Keratinocyte (primary cell): ENCODE measurements around the gene CYP1A1. TPM values are rescaled to one million over a fixed set of nuclear protein-coding genes. Genes with fewer than 3 reads are reported as not detected.

Experiments
- DNase-seq: peaks from one replicate; pipeline ENCODE4 v3.0.0-alpha.2; 2011; ENCODE audit warnings: low read depth, missing footprints, low spot score
- FAIRE-seq: peaks from 2 replicates; lab custom pipeline; 2011; peaks lifted over from hg19 to GRCh38; lab: Jason Lieb, UNC
- H2AFZ ChIP-seq: 2 replicates; pipeline ENCODE4 v1.6.0; 2012; ENCODE audit warnings: low read length, control low read depth, inconsistent platforms; ENCODE audit not compliant: control insufficient read depth
- H3K27ac ChIP-seq: 2 replicates; pipeline ENCODE4 v1.5.1; 2011; ENCODE audit warnings: low read length; ENCODE audit not compliant: control insufficient read depth, insufficient read depth
- H3K27me3 ChIP-seq: 3 replicates; pipeline ENCODE4 v1.6.0; 2011; ENCODE audit warnings: low read length; ENCODE audit not compliant: control insufficient read depth, insufficient read depth; ENCODE audit errors: extremely low read depth
- H3K36me3 ChIP-seq, 2 experiments: 2 replicates in 1 of 2; 3 replicates in 1 of 2; pipeline ENCODE4 v1.5.1; 2011; ENCODE audit warnings: low read length in 2 of 2, mild to moderate bottlenecking in 1 of 2; ENCODE audit not compliant: control insufficient read depth in 2 of 2, insufficient read depth in 2 of 2; ENCODE audit errors: extremely low read depth in 1 of 2
- H3K4me1 ChIP-seq: 3 replicates; pipeline ENCODE4 v1.5.1; 2011; ENCODE audit warnings: low read length; ENCODE audit not compliant: control insufficient read depth, insufficient read depth; ENCODE audit errors: extremely low read depth
- H3K4me2 ChIP-seq: 3 replicates; pipeline ENCODE4 v1.6.0; 2011; ENCODE audit warnings: low read depth, low read length; ENCODE audit not compliant: control insufficient read depth, insufficient read depth; ENCODE audit errors: extremely low read depth
- H3K4me3 ChIP-seq, 3 experiments: fragments of 200-600 bp in 1 of 3; sonication (generic) in 1 of 3; 2 replicates in 2 of 3; 3 replicates in 1 of 3; pipeline ENCODE4 v1.5.1; 2011 to 2016; ENCODE audit warnings: low read length in 3 of 3, mild to moderate bottlenecking in 3 of 3, control low read depth in 2 of 3, inconsistent platforms in 1 of 3, low read depth in 1 of 3, mixed read lengths in 1 of 3, mixed run types in 1 of 3, moderate library complexity in 1 of 3; ENCODE audit not compliant: control insufficient read depth in 2 of 3, insufficient read depth in 2 of 3; ENCODE audit errors: extremely low read depth in 1 of 3
- H3K79me2 ChIP-seq: 2 replicates; pipeline ENCODE4 v1.6.0; 2012; ENCODE audit warnings: low read length; ENCODE audit not compliant: control insufficient read depth, insufficient read depth
- H3K9ac ChIP-seq: 3 replicates; pipeline ENCODE4 v1.6.0; 2011; ENCODE audit warnings: low read length; ENCODE audit not compliant: control insufficient read depth, insufficient read depth; ENCODE audit errors: extremely low read depth
- H3K9me1 ChIP-seq: 3 replicates; pipeline ENCODE4 v1.6.0; 2011; ENCODE audit warnings: low read length; ENCODE audit not compliant: control insufficient read depth, insufficient read depth; ENCODE audit errors: extremely low read depth
- H3K9me3 ChIP-seq: 2 replicates; pipeline ENCODE4 v1.5.1; 2012; ENCODE audit warnings: low read depth, low read length; ENCODE audit not compliant: control insufficient read depth
- H4K20me1 ChIP-seq: 3 replicates; pipeline ENCODE4 v1.6.0; 2011; ENCODE audit warnings: low read length; ENCODE audit not compliant: control insufficient read depth, insufficient read depth; ENCODE audit errors: extremely low read depth
- CTCF ChIP-seq, 3 experiments: IDR thresholded peaks in 1 of 3; conservative IDR thresholded peaks in 1 of 3; optimal IDR thresholded peaks in 1 of 3; 2 replicates in 2 of 3; 3 replicates in 1 of 3; pipeline versions ENCODE3 to v1.5.1; 2011; ENCODE audit warnings: low read length in 3 of 3, mild to moderate bottlenecking in 3 of 3, moderate library complexity in 2 of 3, control low read depth in 1 of 3, inconsistent platforms in 1 of 3; ENCODE audit not compliant: insufficient read depth in 2 of 3; ENCODE audit errors: extremely low read depth in 1 of 3
- EZH2 ChIP-seq: IDR thresholded peaks from one replicate; pipeline ENCODE4 v1.6.1; 2012; ENCODE audit warnings: inconsistent platforms, mild to moderate bottlenecking, low read length, moderate library complexity
- dilution Hi-C: fragments of 300-500 bp; cut with MboI; formaldehyde crosslinking; loops from one replicate; pipeline ENCODE4 v1.7.0; 2020; ENCODE audit warnings: low sequenced_read_pairs; ENCODE audit not compliant: extremely low pct_ligation_motif_present
- polyA plus RNA-seq, 5 experiments: library from polyadenylated mRNA; depleted of rRNA in 3 of 5; stranded (reverse) in 3 of 5; stranded (forward) in 1 of 5; unstranded in 1 of 5; fragments of >200 nt; gene quantifications; 1 replicate in 1 of 5; 2 replicates in 3 of 5; 3 replicates in 1 of 5; pipeline versions ENCODE4 v1.2.1 to v1.2.3, GENCODE V29; 2011 to 2012; ENCODE audit warnings: missing spikeins in 2 of 5, low read depth in 1 of 5, low replicate concordance in 1 of 5

The CYP1A1 gene
- polyA plus RNA-seq, 1 donor (not counting 4 experiments of a cell fraction or from before 2014, with no cell fraction given): 4.8 TPM

GRCh38 chr15:74763416-74763815 is 38.1 kb upstream of the CYP1A1 start:
- Histone ChIP-seq H3K79me2 (no peaks in the 10 kb centered on the region), H3K9me3 (no peaks in the 10 kb centered on the region), H4K20me1 (no peaks in the 10 kb centered on the region), H3K9me1 (no peaks in the 10 kb centered on the region), H3K4me3 (no peak overlapping the region), H3K4me1 (peaks cover 14% of the 10 kb centered on the region), H3K27ac (peak overlapping the region; percentile 64), H3K27me3 (no peaks in the 10 kb centered on the region), H3K9ac (peak overlapping the region; percentile 77), H2AFZ (peak overlapping the region; percentile 37), H3K36me3 (no peaks in the 10 kb centered on the region), H3K4me2 (peak overlapping the region; percentile 60)
- DNase-seq (peak; percentile 78), FAIRE-seq (peak; percentile 90)
- TF ChIP-seq CTCF (optimal IDR thresholded peaks at IDR 0.05 in 1 of 3, IDR thresholded peaks at IDR 0.05 in 1 of 3, conservative IDR thresholded peaks at IDR 0.05 in 1 of 3; ENCODE audit: extremely low read depth in 1 of 3, insufficient read depth in 2 of 3, low read length in 3 of 3): no peak
- TF ChIP-seq EZH2: no peak
- dilution Hi-C loops: no loop called here

GRCh38 chr15:74762791-74763150 is 37.4 kb upstream of the CYP1A1 start:
- FAIRE-seq: no peak
- Histone ChIP-seq H3K9ac (peak overlapping the region; percentile 77), H3K4me1 (peaks cover 14% of the 10 kb centered on the region), H3K27ac (peak overlapping the region; percentile 64), H4K20me1 (no peaks in the 10 kb centered on the region), H3K79me2 (no peaks in the 10 kb centered on the region), H3K36me3 (no peaks in the 10 kb centered on the region), H3K9me3 (no peaks in the 10 kb centered on the region), H3K9me1 (no peaks in the 10 kb centered on the region), H2AFZ (no peak overlapping the region), H3K4me3 (no peak overlapping the region), H3K4me2 (peak overlapping the region; percentile 51), H3K27me3 (no peaks in the 10 kb centered on the region)
- dilution Hi-C loops: no loop called here
- DNase-seq: no peak
- TF ChIP-seq EZH2 (no peak), CTCF (optimal IDR thresholded peaks at IDR 0.05 in 1 of 3, IDR thresholded peaks at IDR 0.05 in 1 of 3, conservative IDR thresholded peaks at IDR 0.05 in 1 of 3; ENCODE audit: extremely low read depth in 1 of 3, insufficient read depth in 2 of 3, low read length in 3 of 3) (no peak)
